GM12878 (cell line): Measurements from ENCODE around the gene NR2F1-AS1. TPM values are rescaled to one million over a fixed set of nuclear protein-coding genes. Genes with fewer than 3 reads are reported as not detected.

Source experiments
- ATAC-seq: fragments of 200-7000 bp; cut with Tn5 transposase; 3 replicates; pipeline ENCODE4 v1.9.1; 2020; ENCODE audit warnings: mild to moderate bottlenecking, moderate library complexity
- BruUV-seq: library from RNA; stranded (reverse); fragments of 400-500 nt; replicated peaks from 2 replicates; lab custom pipeline; 2021; lab: Mats Ljungman, UMichigan
- CTCF ChIA-PET: fragments of 300-600 bp; sonication (Branson Sonifier 250); formaldehyde crosslinking; extraction: SDS; loops from one replicate; lab custom pipeline; 2021; ENCODE audit warnings: inconsistent platforms; lab: Yijun Ruan, JAX
- POLR2A ChIA-PET: fragments of 350-600 bp; formaldehyde crosslinking; extraction: SDS; loops from one replicate; lab custom pipeline; 2021; ENCODE audit warnings: inconsistent platforms; lab: Charles Lee
- RAD21 ChIA-PET: fragments of 300-600 bp; sonication (Branson Sonifier 250); formaldehyde crosslinking; loops from one replicate; lab custom pipeline; 2023; ENCODE audit warnings: antibody characterized with exemption; ENCODE audit not compliant: unreplicated experiment; lab: Charles Lee
- SMC1A ChIA-PET: fragments of 300-600 bp; sonication (Branson Sonifier 250); formaldehyde crosslinking; loops from one replicate; lab custom pipeline; 2023; ENCODE audit not compliant: unreplicated experiment, uncharacterized antibody; lab: Charles Lee
- DNase-seq: peaks from one replicate; pipeline ENCODE4 v3.0.0-alpha.2; 2011; ENCODE audit warnings: low read depth, low spot score
- FAIRE-seq: peaks from 3 replicates; lab custom pipeline; 2011; peaks lifted over from hg19 to GRCh38; lab: Jason Lieb, UNC
- H2AFZ ChIP-seq: 2 replicates; pipeline ENCODE4 v1.6.0; 2011; ENCODE audit warnings: low read depth, low read length, control low read depth; ENCODE audit not compliant: control insufficient read depth
- H3K27ac ChIP-seq: 2 replicates; pipeline ENCODE4 v1.5.1; 2011; ENCODE audit warnings: control low read depth; ENCODE audit not compliant: control insufficient read depth, insufficient read depth
- H3K27me3 ChIP-seq, 2 experiments: replicated peaks in 1 of 2; 2 replicates each; pipeline versions ENCODE4 v1.6.0 to v1.6.1; 2011; ENCODE audit warnings: low read length in 1 of 2; ENCODE audit not compliant: control insufficient read depth in 2 of 2, insufficient read depth in 2 of 2
- H3K36me3 ChIP-seq, 2 experiments: 2 replicates each; pipeline ENCODE4 v1.5.1; 2011; ENCODE audit warnings: low read length in 1 of 2; ENCODE audit not compliant: control insufficient read depth in 2 of 2, insufficient read depth in 2 of 2
- H3K4me1 ChIP-seq: 2 replicates; pipeline ENCODE4 v1.6.1; 2011; ENCODE audit warnings: mild to moderate bottlenecking, low read length, moderate library complexity, mixed read lengths; ENCODE audit not compliant: control insufficient read depth, insufficient read depth
- H3K4me2 ChIP-seq: 2 replicates; pipeline ENCODE4 v1.6.0; 2011; ENCODE audit warnings: control low read depth; ENCODE audit not compliant: control insufficient read depth, insufficient read depth
- H3K4me3 ChIP-seq: fragments of 200-600 bp; sonication (generic); 2 replicates; pipeline ENCODE4 v1.5.1; 2016
- H3K79me2 ChIP-seq: 2 replicates; pipeline ENCODE4 v1.6.0; 2011; ENCODE audit warnings: low read length; ENCODE audit not compliant: control insufficient read depth, insufficient read depth
- H3K9ac ChIP-seq: 2 replicates; pipeline ENCODE4 v1.8.0; 2011; ENCODE audit warnings: low read length, control low read depth, mixed read lengths; ENCODE audit not compliant: control insufficient read depth, insufficient read depth
- H3K9me3 ChIP-seq: replicated peaks from 3 replicates; pipeline ENCODE4 v1.5.1; 2011; ENCODE audit warnings: mild to moderate bottlenecking, low read length; ENCODE audit not compliant: control insufficient read depth, insufficient read depth
- H4K20me1 ChIP-seq: 2 replicates; pipeline ENCODE4 v1.6.0; 2011; ENCODE audit not compliant: control insufficient read depth, insufficient read depth
- CREB1 ChIP-seq: IDR thresholded peaks from 2 replicates; pipeline ENCODE4 v1.6.1; 2012; ENCODE audit warnings: low read depth, mild to moderate bottlenecking, inconsistent platforms
- E2F8 ChIP-seq: fragments of 450-650 bp; IDR thresholded peaks from 2 replicates; pipeline ENCODE4 v1.6.1; 2018; ENCODE audit warnings: mild to moderate bottlenecking, low read depth, moderate library complexity; ENCODE audit not compliant: partially characterized antibody
- KDM1A ChIP-seq: fragments of 200-600 bp; sonication (generic); IDR thresholded peaks from 2 replicates; pipeline ENCODE4 v1.6.1; 2016; ENCODE audit warnings: borderline replicate concordance
- NR2C1 ChIP-seq: fragments of 450-650 bp; IDR thresholded peaks from 2 replicates; pipeline ENCODE4 v1.6.1; 2017; ENCODE audit warnings: antibody characterized with exemption, mild to moderate bottlenecking, moderate library complexity
- STAT1 ChIP-seq: fragments of 450-650 bp; conservative IDR thresholded peaks from 2 replicates; pipeline ENCODE4 v1.6.1; 2014; ENCODE audit warnings: antibody characterized with exemption, mild to moderate bottlenecking
- WGBS: methylation state at CpG from one replicate; pipeline ENCODE4 v1.1.6; 2016; ENCODE audit warnings: low lambda C conversion rate; ENCODE audit not compliant: insufficient replicate concordance, insufficient coverage; ENCODE audit errors: missing lambda C conversion rate; 5-methylcytosine and 5-hydroxymethylcytosine counted together
- in situ Hi-C: fragments of 300-500 bp; cut with MboI; formaldehyde crosslinking; loops from 9 replicates; pipeline ENCODE4 v1.14.3; 2018; ENCODE audit warnings: mixed read lengths
- intact Hi-C: fragments of 100-400 bp; cut with micrococcal nuclease; formaldehyde crosslinking; loops from one replicate; pipeline ENCODE4 v1.14.2; 2022; ENCODE audit not compliant: unreplicated experiment
- polyA plus RNA-seq, 11 experiments: library from polyadenylated mRNA; depleted of rRNA in 4 of 11; unstranded in 6 of 11; stranded (reverse) in 5 of 11; fragments of >200 nt; fragmentation: Nextera tagmentation in 4 of 11; fragmentation: Illumina TruSeq in 1 of 11; extraction: Ambion mirVana in 4 of 11; extraction: Trizol in 1 of 11; gene quantifications; 1 replicate in 1 of 11; 2 replicates in 10 of 11; pipeline versions ENCODE4 v1.2.1 to v1.2.3, GENCODE V29; 2011 to 2016; ENCODE audit warnings: inconsistent platforms in 2 of 11, missing spikeins in 2 of 11, low read depth in 1 of 11
- total RNA-seq, 4 experiments: library from RNA; depleted of rRNA in 3 of 4; stranded (reverse); fragments of >200 nt in 3 of 4; fragmentation: Illumina TruSeq in 1 of 4; extraction: Trizol in 1 of 4; gene quantifications; 2 replicates each; pipeline versions ENCODE4 v1.2.1 to v1.2.3, GENCODE V29; 2013 to 2021
- TF ChIP-seq, protein P1 (sequence below): IDR thresholded peaks from 2 replicates; pipeline ENCODE4 v1.6.1; 2011; ENCODE audit warnings: low read depth, low read length, improper control_type of control experiment, borderline replicate concordance

NR2F1-AS1 gene
- total and polyA plus RNA-seq, 10 of the 15 experiments (the other 5 are each of a cell fraction or from before 2014, with no cell fraction given): 0.11 to 0.85 (median 0.27) TPM

- TF ChIP-seq, protein P1, sequence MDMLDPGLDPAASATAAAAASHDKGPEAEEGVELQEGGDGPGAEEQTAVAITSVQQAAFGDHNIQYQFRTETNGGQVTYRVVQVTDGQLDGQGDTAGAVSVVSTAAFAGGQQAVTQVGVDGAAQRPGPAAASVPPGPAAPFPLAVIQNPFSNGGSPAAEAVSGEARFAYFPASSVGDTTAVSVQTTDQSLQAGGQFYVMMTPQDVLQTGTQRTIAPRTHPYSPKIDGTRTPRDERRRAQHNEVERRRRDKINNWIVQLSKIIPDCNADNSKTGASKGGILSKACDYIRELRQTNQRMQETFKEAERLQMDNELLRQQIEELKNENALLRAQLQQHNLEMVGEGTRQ: no peak
- TF ChIP-seq CREB1 (no peak), KDM1A (no peak)
Measured at GRCh38 chr5:93402451-93402850, 178.6 kb downstream of the NR2F1-AS1 start (continued).

DNA sequence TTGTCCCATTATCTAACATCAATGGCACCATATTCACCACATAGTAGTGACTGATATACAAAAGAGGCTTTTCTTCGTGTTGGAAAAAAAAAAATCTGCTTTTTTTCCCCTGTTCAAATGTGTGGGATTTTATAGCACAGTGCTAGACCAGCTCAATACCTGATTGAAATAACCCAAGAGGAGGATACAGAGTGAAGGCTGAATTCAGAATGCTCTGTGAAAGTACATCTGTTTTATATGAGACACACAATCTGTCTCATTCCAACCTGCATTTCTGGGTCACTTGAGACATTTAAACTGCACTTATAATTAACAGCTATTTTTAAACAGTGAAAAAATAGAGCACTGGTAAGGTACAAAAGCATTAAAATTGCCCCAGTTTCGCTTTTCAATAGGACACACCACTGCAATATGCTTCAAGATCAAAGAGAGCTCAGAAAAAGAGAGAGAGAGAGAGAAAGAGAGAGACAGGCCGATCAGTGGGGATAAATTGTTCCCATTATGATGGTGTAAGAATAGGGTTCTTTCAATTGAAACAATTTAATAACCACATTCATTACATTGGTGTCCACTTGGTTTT is 179.3 kb downstream of the NR2F1-AS1 start:
- DNase-seq (no peak), FAIRE-seq (no peak), ATAC-seq (no peak)
- no peak overlapping the region for H3K4me2 ChIP-seq
- intact Hi-C loops: no loop called here
- TF ChIP-seq E2F8: no peak
- TF ChIP-seq NR2C1: no peak
- no peak for TF ChIP-seq STAT1
- no peaks in the 10 kb centered on the region; the same call in 2 of the 3 replicates for H3K9me3 ChIP-seq
- no peaks in the 10 kb centered on the region for H4K20me1 ChIP-seq
- no peak overlapping the region for H2AFZ ChIP-seq
- no peak overlapping the region for H3K9ac ChIP-seq
- in situ Hi-C loops: no loop called here
- no peak overlapping the region for H3K27ac ChIP-seq
- ChIA-PET SMC1A (interaction anchor here (0.6 to 1.3 kb wide), 3 partner anchors 23 to 400 kb away, joined by 3 to 4 read pairs (median 3); no protein-coding TSS in a partner anchor), CTCF (interaction anchor here (1.6 to 2.4 kb wide), 2 partner anchors 8 to 14 kb away, joined by 4 to 8 read pairs; no protein-coding TSS in a partner anchor), POLR2A (interaction anchor here (0.6 to 0.9 kb wide), 2 partner anchors 52 to 162 kb away, joined by 3 read pairs; no protein-coding TSS in a partner anchor), RAD21 (no interaction called here)
- H3K4me1 ChIP-seq: no peaks in the 10 kb centered on the region
- H3K4me3 ChIP-seq: no peak overlapping the region
- no peaks in the 10 kb centered on the region for H3K79me2 ChIP-seq
- no peaks in the 10 kb centered on the region; a peak in 1 of 4 replicates for H3K27me3 ChIP-seq
- WGBS: 15% methylated on average over 3 of the region's 3 CpGs
- no peaks in the 10 kb centered on the region for H3K36me3 ChIP-seq
- no TSS peak for BruUV-seq
